Caco-2 (cell line): ENCODE measurements around the gene BLVRB. TPM values are rescaled to one million over a fixed set of nuclear protein-coding genes. Genes with fewer than 3 reads are reported as not detected.

Source experiments
- BruUV-seq: library from RNA; stranded (reverse); fragments of 400-500 nt; replicated peaks from 2 replicates; lab custom pipeline; 2021; lab: Mats Ljungman, UMichigan
- CTCF ChIA-PET: fragments of 300-600 bp; sonication (Branson Sonifier 250); formaldehyde crosslinking; loops from one replicate; lab custom pipeline; 2022; ENCODE audit warnings: antibody characterized with exemption; lab: Charles Lee
- POLR2A ChIA-PET: fragments of 300-600 bp; sonication (Branson Sonifier 250); formaldehyde crosslinking; loops from one replicate; lab custom pipeline; 2022; ENCODE audit warnings: antibody characterized with exemption; lab: Charles Lee
- DNase-seq, 2 experiments: peaks; one replicate each; pipeline versions ENCODE4 v3.0.0 to v3.0.0-alpha.2; 2020 to 2022
- H3K27me3 ChIP-seq: replicated peaks from 2 replicates; pipeline ENCODE4 v1.6.0; 2011; ENCODE audit warnings: low read length; ENCODE audit not compliant: control insufficient read depth, insufficient read depth
- H3K36me3 ChIP-seq: 2 replicates; pipeline ENCODE4 v1.5.1; 2011; ENCODE audit warnings: low read length; ENCODE audit not compliant: control insufficient read depth, insufficient read depth
- H3K4me1 ChIP-seq: fragments of 250-450 bp; sonication (Bioruptor Pico); 2 replicates; pipeline ENCODE4 v1.5.1; 2020; ENCODE audit warnings: mild to moderate bottlenecking
- H3K4me3 ChIP-seq: 2 replicates; pipeline ENCODE4 v1.5.1; 2011; ENCODE audit warnings: low read depth, mild to moderate bottlenecking, control low read depth, low read length
- H3K9me3 ChIP-seq: fragments of 250-450 bp; sonication (Bioruptor Pico); 2 replicates; pipeline ENCODE4 v1.5.1; 2020; ENCODE audit warnings: mild to moderate bottlenecking, moderate library complexity
- H3K27ac Mint-ChIP-seq: one replicate; pipeline ENCODE4 v1.8.0; 2022; ENCODE audit warnings: mixed read lengths; ENCODE audit not compliant: unreplicated experiment
- H3K27me3 Mint-ChIP-seq: one replicate; pipeline ENCODE4 v1.8.0; 2022; ENCODE audit warnings: mixed read lengths; ENCODE audit not compliant: insufficient read depth, unreplicated experiment
- H3K36me3 Mint-ChIP-seq: one replicate; pipeline ENCODE4 v1.8.0; 2022; ENCODE audit warnings: mild to moderate bottlenecking, mixed read lengths; ENCODE audit not compliant: insufficient read depth, unreplicated experiment
- H3K4me1 Mint-ChIP-seq: one replicate; pipeline ENCODE4 v1.8.0; 2022; ENCODE audit warnings: low read depth, mixed read lengths; ENCODE audit not compliant: unreplicated experiment
- H3K4me3 Mint-ChIP-seq: one replicate; pipeline ENCODE4 v1.8.0; 2022; ENCODE audit warnings: mild to moderate bottlenecking, moderate library complexity, mixed read lengths; ENCODE audit not compliant: unreplicated experiment
- H3K9me3 Mint-ChIP-seq: one replicate; pipeline ENCODE4 v1.8.0; 2022; ENCODE audit warnings: mixed read lengths; ENCODE audit not compliant: unreplicated experiment
- CTCF ChIP-seq, 2 experiments: fragments of 200-600 bp in 1 of 2; IDR thresholded peaks; 1 replicate in 1 of 2; 2 replicates in 1 of 2; pipeline versions ENCODE4 v1.5.1 to v1.8.0; 2011 to 2022; ENCODE audit warnings: antibody characterized with exemption in 1 of 2, control low read depth in 1 of 2, inconsistent platforms in 1 of 2, low read depth in 1 of 2, low read length in 1 of 2, mild to moderate bottlenecking in 1 of 2, moderate library complexity in 1 of 2; ENCODE audit not compliant: insufficient read depth in 1 of 2, severe bottlenecking in 1 of 2, unreplicated experiment in 1 of 2
- intact Hi-C: fragments of 100-400 bp; cut with micrococcal nuclease; formaldehyde crosslinking; loops from one replicate; pipeline ENCODE4 v1.10.0; 2022; ENCODE audit not compliant: unreplicated experiment
- total RNA-seq: library from RNA; stranded (reverse); gene quantifications from 2 replicates; pipeline ENCODE4 v1.2.3, GENCODE V29; 2022

BLVRB gene
- total RNA-seq, 1 experiment from 2014 or later: 101 TPM

- Mint-ChIP-seq H3K36me3 (no peaks in the 10 kb centered on the region), H3K9me3 (no peaks in the 10 kb centered on the region), H3K27ac (no peak within 1 kb of the TSS), H3K27me3 (no peaks in the 10 kb centered on the region), H3K4me1 (peaks cover 7% of the 10 kb centered on the region), H3K4me3 (no peak within 1 kb of the TSS)
- intact Hi-C loops: no loop called here
- Histone ChIP-seq H3K9me3 (no peaks in the 10 kb centered on the region), H3K4me3 (no peak within 1 kb of the TSS), H3K27me3 (no peaks in the 10 kb centered on the region), H3K36me3 (no peaks in the 10 kb centered on the region), H3K4me1 (0 out of 2 replicates have a peak, but pooled peaks cover 4% of the 10 kb centered on the region)
- no peak for DNase-seq
- ChIA-PET CTCF (interaction anchor here (0.6 to 1.0 kb wide), 4 partner anchors 40 to 116 kb away, joined by 3 read pairs; no protein-coding TSS in a partner anchor), POLR2A (interaction anchor here (0.9 kb wide), 1 partner anchor 8 kb away, joined by 4 read pairs; no protein-coding TSS in a partner anchor)
- no peak for TF ChIP-seq CTCF (IDR thresholded peaks at IDR 0.05; ENCODE audit: insufficient read depth in 1 of 2, low read depth in 1 of 2, low read length in 1 of 2, severe bottlenecking in 1 of 2, unreplicated experiment in 1 of 2)
- BruUV-seq: no TSS peak
Observed at GRCh38 chr19:40413291-40413845, 52.2 kb downstream of the BLVRB start, which contains the start of gene PRX. PRX (minus strand) TSS chr19:40413378; CDS start chr19:40407932, 5,446 bp downstream.

GRCh38 chr19:40412866-40413265 lies 52.7 kb downstream of the BLVRB start:
- intact Hi-C loops: no loop called here
- H3K4me3 ChIP-seq: no peak overlapping the region
- ChIA-PET POLR2A (interaction anchor here (0.9 kb wide), 1 partner anchor 8 kb away, joined by 4 read pairs; no protein-coding TSS in a partner anchor), CTCF (interaction anchor here (0.6 to 1.0 kb wide), 4 partner anchors 41 to 115 kb away, joined by 3 read pairs; no protein-coding TSS in a partner anchor)
- no peaks in the 10 kb centered on the region for H3K27me3 ChIP-seq
- BruUV-seq: no TSS peak
- peaks cover 7% of the 10 kb centered on the region for H3K4me1 Mint-ChIP-seq
- H3K36me3 Mint-ChIP-seq: no peaks in the 10 kb centered on the region
- no peaks in the 10 kb centered on the region for H3K36me3 ChIP-seq
- H3K27ac Mint-ChIP-seq: no peak overlapping the region
- no peak for TF ChIP-seq CTCF (IDR thresholded peaks at IDR 0.05; ENCODE audit: insufficient read depth in 1 of 2, low read depth in 1 of 2, low read length in 1 of 2, severe bottlenecking in 1 of 2, unreplicated experiment in 1 of 2)
- H3K9me3 ChIP-seq: no peaks in the 10 kb centered on the region
- H3K27me3 Mint-ChIP-seq: no peaks in the 10 kb centered on the region
- H3K4me1 ChIP-seq: 0 out of 2 replicates have a peak, but pooled peaks cover 4% of the 10 kb centered on the region
- H3K9me3 Mint-ChIP-seq: no peaks in the 10 kb centered on the region
- no peak overlapping the region for H3K4me3 Mint-ChIP-seq
- no peak for DNase-seq

GRCh38 chr19:40411958-40412499 lies 53.5 kb downstream of the BLVRB start:
- BruUV-seq: no TSS peak
- Mint-ChIP-seq H3K4me1 (peaks cover 4% of the 10 kb centered on the region), H3K27ac (no peak overlapping the region), H3K36me3 (no peaks in the 10 kb centered on the region), H3K27me3 (no peaks in the 10 kb centered on the region), H3K4me3 (no peak overlapping the region), H3K9me3 (no peaks in the 10 kb centered on the region)
- DNase-seq: no peak
- no peaks in the 10 kb centered on the region for H3K36me3 ChIP-seq
- intact Hi-C loops: no loop called here
- TF ChIP-seq CTCF (IDR thresholded peaks at IDR 0.05; ENCODE audit: insufficient read depth in 1 of 2, low read depth in 1 of 2, low read length in 1 of 2, severe bottlenecking in 1 of 2, unreplicated experiment in 1 of 2): no peak
- H3K4me3 ChIP-seq: no peak overlapping the region
- no peaks in the 10 kb centered on the region for H3K9me3 ChIP-seq
- ChIA-PET POLR2A (no interaction called here), CTCF (interaction anchor here (0.6 to 1.0 kb wide), 3 partner anchors 52 to 1230 kb away, joined by 3 read pairs; no protein-coding TSS in a partner anchor)
- H3K4me1 ChIP-seq: 0 out of 2 replicates have a peak, but pooled peaks cover 2% of the 10 kb centered on the region
- H3K27me3 ChIP-seq: no peaks in the 10 kb centered on the region
